NCI-H82 treated with DMSO at 0.1 percent for 48 hours (cell line): ENCODE measurements around the gene PSMD11.
A peak's percentile ranks its signal among the peaks of the same experiment; 100 is the strongest.

ENCODE experiments used
- DNase-seq: peaks from one replicate; lab custom pipeline; 2025; ENCODE audit not compliant: unreplicated experiment; lab: John Stamatoyannopoulos, UW

Gene PSMD11

DNA sequence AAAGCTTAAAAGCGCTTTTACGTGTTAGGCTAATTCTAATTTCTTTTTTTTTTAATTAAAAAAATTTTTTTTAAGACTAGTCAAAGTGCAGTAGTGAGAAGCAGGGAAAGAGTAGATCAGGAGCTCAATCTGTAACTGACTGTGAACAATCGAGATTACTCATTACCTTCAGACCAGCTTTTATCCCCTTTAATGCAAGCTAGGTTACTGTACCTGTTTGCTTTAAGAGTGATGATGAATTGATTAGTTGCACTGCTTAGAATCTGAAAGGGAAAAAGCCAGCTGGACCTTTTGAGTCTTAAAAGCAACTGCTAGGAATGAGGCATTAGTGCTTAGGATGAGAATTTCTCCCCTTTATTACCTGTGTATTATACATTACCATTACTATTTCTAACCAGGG, 19.0 kb downstream of the PSMD11 start:
- DNase-seq: no peak

DNA sequence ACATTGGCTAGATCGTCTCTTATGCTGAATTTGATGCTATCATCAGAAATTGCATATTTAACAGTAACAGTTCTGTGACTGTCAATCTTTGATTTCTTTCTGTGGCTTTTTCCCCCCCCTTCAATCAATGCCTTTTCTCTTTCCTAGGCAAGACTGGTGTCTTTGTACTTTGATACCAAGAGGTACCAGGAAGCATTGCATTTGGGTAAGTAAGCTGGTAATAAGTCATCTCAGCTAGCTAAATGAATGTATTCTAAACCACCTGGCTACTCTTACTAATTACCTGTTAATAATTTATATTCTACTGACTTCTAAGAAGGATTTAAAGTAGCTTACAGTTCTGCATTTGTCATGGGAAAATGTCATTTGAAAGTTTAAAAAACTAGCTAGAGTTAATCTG, 20.1 kb downstream of the PSMD11 start:
- DNase-seq: no peak

DNA sequence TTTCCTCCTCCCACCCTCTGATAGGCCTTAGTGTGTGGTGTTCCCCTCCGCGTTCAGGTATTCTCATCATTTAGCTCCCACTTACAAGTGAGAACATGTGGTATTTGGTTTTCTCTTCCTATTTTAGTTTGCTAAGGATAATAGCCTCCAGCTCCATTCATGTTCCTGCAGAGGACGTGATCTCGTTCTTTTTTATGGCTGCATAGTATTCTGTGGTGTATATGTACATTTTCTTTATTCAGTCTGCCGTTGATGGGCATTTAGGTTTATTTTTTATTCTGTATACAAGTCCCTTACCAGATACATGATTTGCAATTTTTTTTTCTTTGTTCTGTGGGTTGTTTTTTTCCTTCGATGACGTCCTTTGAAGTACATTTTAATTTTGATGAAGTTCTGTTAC, 23.6 kb downstream of the PSMD11 start:
- no peak for DNase-seq

DNA sequence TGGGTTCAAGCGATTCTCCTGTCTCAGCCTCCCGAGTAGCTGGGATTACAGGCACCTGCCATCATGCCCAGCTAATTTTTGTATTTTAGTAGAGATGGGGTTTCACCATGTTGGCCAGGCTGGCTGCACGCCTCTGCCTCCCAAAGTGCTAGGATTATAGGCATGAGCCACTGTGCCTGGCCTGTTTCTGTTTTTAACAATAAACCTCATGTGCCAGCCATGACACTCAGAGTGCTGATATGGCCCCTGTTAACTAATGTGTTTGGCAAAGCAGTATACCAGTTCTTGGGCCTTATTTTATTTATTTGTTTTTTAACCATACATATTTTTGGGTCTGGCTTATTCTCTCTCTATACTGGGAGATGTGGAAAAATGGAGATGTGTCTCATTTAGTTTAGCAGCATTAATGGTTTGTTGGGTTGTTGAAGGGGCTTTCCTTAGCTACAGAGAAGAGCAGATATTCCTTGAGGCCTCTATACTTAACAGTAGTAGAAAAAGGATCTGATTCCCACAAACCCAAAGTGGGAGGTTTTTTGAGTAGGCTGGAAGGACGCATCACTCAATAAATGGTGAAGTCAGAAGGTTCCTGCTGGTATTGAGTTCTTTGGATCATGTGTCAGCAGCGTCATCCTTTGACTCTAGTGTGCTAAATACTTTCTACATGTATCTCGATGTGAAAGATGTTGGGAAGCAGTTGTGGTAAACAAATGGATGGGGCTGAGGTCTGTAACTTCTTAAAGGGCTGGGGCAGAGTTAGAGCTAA, 26.3 kb downstream of the PSMD11 start:
- no peak for DNase-seq

DNA sequence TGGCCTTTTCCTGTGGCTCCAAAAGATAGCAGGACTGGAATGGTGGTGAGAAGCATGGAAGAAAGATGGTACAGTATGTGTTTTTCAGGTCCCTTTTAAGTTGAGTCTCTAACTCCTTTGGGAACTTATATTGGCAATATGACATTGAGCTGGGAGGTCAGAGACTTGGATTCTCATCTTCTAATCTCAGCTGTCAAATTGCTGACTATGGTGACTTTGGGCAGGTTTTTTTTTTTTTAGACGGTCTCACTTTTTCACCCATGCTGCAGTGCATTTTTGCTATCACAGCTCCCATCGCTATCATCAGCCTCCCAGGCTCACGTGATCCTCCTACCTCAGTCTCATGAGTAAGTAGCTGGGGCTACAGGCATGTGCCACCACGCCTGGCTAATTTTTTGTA, 27.3 kb downstream of the PSMD11 start:
- no peak for DNase-seq

DNA sequence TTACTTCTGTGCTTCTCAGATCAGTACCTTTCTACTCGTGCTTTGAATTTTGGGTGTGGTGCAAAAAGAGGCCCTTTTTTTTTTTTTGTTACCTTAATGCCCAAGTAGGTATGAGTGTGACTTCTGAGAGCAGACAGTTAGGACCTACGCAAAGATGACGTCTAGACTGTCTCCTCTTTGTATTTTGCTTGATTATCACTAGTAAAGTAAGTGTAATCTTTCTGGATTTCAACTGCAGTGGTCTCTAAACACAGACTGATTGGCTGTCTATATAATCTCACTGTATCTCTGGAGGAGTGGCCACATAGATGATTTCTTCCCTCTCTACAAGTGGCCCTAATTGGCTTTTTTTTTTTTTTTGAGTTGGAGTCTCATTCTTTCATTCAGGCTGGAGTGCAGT, 30.9 kb downstream of the PSMD11 start:
- DNase-seq: no peak

DNA sequence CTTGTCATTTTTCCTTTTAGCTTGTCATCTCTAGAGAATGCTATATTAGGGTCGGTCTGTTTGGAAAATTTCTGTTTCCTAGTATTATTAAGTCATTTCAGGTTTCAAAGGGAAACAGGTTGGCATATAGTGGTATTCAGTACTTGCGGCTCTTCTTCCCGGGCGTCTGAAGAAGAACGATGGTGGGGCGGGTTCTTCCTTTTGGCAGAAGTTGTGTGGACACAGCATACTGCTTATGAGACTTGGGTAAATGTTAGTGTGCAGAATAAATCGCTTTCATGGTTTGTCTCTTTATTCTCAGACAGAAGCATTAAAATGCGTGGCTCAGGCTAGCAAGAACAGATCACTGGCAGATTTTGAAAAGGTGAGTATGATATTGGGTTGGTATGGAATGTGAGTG, 32.9 kb downstream of the PSMD11 start:
- no peak for DNase-seq

DNA sequence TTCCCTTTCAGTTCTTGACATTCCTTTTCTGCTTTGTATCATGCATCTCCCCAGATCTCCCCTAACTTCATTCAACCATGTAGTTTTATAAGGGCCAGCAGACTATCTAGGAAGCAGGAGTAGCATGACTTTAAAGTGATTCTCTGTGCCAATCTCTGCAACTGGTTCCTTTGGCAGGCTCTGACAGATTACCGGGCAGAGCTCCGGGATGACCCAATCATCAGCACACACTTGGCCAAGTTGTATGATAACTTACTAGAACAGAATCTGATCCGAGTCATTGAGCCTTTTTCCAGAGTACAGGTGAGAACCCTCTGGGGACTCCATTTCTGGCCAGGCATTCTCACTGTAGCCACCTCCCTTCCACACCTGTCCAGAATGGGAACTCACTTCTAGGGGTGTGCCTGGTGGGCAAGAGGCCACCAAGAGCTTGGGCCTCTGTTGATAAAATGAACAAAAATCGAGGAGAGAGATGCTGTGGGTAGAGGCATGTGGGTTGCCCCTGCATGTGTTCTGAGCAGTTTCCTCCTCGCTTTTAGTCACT, 34.8 kb downstream of the PSMD11 start:
- no peak for DNase-seq

DNA sequence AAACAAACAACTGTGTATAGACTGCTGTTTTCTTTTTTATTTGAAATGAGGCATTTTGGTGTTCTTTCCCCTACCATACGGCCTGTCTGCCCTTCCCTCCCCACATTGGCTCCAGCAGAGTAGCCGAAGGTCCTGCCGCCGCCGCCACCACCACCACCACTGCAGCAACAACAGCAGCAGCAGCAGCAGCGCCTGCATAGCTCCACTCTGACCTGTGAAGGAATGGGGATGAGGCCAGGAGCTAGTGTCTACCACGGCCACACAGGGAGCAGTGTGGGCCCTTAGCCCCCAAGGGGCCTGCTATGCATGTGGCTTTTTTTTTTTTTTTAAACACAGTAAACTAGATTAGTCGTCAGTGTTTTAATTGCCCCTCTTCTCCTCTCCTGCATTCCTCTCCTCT, 36.9 kb downstream of the PSMD11 start:
- DNase-seq: no peak

DNA sequence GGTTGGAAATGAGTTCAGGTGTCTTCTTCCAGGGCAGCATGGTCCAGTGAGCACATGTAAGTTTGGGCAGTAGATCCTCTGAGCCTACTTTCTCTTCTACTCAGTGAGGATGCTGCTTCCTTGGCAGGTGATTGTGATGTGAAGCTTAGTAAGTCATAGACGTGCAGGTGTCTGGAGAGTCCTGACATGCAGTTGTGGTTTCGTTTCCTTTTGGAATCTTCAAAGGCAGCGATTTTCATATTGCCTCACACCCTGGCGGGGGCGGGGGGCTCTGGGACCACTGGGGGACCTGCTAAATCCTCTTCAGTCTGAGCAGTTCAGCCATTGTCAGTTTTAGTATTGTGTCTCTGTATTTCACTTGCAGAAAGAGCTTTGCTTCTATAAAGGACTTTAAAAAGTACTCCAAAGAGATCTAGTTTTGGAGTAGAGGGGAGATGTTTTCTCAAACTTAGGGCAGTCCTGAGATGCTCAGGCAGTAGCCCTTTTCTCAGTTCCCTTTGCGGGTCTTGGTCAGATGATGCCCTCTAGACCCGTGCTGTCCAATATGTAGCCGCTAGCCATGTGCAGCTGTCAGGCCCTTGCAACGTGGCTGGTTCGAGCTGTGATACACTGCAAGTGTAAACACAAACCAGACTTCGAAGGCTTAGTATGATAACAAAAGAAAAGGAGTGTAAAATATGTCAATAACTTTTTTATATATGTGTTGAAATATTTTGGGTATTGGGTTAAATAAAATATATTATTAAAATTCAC, 38.4 kb downstream of the PSMD11 start:
- no peak for DNase-seq

DNA sequence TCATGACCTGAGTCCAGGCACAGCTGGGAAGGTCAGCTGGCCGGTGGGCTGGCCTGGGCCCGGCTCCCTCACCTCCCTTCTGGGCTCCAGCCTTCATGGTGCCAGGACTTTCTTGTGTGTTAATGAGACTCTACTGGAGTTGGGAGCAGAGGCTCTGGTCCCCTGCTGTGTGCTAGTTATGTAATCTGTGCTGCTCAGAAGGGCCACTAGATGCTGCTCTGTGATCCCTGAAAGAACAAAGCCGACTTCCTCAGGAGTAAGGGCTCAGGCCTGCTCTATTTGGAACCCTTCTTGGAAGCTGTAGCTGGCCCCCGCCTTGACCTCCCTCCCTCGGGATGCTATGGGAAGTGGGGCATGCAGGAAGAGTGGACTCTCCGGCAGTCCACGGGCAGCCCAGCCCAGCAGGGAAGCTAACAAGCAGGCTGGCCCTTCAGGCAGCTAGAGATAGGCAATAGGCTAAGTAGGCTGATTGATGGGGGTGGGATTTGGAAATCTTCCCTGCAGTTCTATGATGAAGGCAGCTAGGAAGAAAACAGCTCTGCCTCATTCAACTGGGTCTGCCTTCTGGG, 39.2 kb downstream of the PSMD11 start:
- peak; percentile 69 for DNase-seq

DNA sequence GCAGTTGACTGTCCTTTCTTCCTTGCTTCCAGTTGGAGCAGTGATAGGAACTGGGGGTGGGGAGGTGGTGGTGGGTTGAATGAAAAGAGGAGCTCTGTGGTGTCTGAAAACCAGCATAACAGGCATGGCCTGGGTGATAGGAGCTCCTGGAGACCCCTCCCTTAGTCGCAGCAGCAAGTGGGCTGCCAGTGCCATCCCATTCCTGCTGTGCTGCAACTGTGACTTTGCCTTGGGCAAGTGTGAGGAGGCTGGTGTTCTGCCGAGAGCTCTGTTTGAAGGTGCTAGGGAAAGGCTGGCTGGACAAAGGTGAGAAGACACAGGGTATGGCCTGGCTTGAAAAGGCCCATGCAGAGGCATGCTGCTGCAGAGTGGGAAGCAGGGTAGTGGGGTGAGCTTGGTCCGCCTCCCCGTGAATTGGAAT, 39.7 kb downstream of the PSMD11 start:
- no peak for DNase-seq

DNA sequence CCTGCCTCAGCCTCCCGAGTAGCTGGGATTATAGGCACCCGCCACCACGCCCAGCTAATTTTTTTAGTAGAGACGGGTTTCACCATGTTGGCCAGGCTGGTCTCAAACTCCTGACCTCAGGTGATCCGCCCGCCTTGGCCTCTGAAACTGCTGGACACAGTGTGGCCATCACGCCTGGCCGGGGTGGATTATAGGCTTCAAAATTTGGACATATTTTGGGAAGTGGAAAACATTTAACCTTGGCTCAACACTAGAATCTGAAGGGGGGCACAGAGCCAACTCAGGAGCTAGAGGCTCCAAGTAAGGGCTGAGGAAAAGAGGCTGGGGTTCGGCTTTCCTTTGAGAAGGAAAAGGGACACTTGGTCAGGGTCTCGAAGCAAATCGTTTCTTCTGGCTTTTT, 40.3 kb downstream of the PSMD11 start:
- no peak for DNase-seq

DNA sequence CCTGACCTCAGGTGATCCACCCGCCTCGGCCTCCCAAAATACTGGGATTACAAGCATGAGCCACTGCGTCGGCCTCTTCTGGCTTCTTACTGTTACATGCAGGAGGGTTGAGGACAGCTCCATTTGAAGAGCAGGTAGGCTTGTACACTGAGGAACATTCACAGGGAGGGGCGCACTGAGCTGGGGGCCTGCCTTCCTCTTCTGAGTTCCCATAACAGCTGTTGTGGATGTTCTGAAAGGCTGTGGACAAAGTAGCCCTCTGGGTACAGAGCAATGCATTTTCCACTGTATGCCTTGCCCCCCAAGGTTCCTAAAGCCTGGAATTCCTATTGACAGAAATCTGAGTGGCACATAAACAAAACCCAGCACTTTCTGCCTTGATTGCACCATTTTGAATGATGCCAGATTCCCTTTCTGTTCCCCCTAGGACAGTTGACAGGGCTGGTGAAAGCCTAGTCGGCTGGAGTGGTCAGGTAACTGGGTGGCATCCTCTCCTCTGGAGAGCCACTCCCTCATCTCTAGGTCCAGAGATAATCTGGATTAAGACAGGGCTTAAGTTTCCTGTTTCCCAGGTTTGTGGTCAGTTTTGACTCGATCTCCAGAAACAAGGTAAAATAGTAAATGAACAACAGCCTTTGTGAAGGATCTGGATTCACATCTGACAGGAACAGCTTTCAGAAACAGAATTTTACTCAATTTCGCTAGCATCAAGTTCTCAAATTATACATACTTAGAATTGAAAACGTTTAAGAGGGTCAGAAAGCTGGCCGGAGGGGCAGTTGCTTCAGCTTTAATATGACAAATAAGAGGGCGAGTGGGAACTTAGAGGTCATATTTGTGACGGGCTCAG, 41.2 kb downstream of the PSMD11 start:
- no peak for DNase-seq

DNA sequence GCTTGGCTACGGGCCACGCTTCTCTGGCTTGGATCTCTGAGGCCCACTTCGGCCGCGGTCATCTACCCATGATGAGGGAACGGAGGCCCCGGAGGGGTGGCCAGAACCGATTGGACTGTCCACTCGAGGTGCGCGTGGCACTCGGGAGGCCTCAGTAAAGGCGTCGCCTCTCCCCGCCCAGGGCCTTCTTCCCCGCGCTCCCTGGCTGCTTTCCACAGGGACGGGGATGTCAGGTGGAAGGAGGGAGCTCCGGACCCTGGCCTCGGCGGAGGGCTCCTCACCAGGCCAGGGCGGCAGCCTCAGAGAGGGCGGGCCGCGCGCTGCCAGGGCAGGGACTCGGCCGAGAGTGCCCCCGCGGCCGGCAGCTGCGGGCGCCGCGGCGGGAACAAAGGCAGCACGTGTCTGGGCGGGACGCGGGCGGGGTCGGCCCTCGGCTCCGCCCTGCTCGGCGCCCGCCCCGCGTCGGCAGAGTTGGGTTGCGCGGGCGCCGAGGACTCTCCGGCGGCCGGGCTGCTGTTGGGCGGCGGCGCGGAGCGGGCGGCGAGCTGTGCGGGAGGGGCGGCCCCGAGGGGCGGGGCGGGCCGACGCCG, 41.9 kb downstream of the PSMD11 start:
- peak; percentile 63 for DNase-seq

DNA sequence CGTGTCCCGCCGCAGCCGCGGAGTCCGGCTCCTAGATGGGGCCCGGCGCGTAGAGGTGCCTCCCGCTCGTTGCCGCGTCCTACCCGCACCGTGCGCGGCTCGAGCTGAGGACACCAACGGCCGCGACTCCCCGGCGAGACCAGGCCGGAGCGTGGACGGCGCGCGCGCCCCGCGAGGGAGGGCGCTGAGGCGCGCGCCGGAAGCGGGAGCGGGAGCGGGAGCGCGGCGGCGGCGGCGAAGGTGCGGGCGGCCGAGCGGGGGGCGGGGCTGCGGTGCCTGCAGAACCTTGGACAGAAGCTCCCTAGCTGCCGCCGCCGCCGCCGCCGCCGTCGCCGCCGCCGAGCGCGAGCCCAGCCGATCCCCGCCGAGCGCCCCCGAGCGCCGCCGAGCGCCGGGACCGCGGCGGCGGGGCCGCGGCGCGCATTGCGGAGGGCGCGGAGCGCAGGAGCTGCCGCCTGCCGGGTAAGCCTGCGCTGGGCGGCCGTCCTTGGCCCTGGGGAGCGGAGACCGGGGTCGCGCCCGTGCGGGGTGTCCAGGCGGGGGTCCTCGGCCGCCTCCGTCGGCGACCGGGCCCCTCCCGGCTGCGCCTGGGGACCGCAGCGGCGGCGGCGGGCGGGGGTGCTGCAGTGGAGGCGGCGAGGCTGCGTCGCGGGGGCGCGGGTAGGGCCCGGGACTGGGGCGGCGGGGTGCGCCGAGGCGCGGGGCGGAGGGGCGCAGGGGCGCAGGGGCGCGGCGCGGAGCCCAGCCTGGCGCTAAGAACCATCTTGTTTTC, 42.6 kb downstream of the PSMD11 start, which contains the start of gene CDK5R1:
TSS of gene CDK5R1 (plus strand) at position 293 of the 772 bp plus-strand sequence. CDS start 628 bp downstream, outside the sequence.
- DNase-seq: no peak

DNA sequence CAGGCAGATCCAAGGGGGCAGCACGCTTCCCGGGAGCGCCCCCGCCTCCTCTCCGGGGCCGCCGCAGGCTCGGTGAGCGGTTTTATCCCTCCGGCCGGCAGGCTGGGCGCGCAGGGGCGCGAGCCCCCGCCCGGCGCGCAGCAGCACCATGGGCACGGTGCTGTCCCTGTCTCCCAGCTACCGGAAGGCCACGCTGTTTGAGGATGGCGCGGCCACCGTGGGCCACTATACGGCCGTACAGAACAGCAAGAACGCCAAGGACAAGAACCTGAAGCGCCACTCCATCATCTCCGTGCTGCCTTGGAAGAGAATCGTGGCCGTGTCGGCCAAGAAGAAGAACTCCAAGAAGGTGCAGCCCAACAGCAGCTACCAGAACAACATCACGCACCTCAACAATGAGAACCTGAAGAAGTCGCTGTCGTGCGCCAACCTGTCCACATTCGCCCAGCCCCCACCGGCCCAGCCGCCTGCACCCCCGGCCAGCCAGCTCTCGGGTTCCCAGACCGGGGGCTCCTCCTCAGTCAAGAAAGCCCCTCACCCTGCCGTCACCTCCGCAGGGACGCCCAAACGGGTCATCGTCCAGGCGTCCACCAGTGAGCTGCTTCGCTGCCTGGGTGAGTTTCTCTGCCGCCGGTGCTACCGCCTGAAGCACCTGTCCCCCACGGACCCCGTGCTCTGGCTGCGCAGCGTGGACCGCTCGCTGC, 43.3 kb downstream of the PSMD11 start:
- DNase-seq: no peak

DNA sequence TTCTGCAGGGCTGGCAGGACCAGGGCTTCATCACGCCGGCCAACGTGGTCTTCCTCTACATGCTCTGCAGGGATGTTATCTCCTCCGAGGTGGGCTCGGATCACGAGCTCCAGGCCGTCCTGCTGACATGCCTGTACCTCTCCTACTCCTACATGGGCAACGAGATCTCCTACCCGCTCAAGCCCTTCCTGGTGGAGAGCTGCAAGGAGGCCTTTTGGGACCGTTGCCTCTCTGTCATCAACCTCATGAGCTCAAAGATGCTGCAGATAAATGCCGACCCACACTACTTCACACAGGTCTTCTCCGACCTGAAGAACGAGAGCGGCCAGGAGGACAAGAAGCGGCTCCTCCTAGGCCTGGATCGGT, 43.9 kb downstream of the PSMD11 start:
- DNase-seq: no peak

DNA sequence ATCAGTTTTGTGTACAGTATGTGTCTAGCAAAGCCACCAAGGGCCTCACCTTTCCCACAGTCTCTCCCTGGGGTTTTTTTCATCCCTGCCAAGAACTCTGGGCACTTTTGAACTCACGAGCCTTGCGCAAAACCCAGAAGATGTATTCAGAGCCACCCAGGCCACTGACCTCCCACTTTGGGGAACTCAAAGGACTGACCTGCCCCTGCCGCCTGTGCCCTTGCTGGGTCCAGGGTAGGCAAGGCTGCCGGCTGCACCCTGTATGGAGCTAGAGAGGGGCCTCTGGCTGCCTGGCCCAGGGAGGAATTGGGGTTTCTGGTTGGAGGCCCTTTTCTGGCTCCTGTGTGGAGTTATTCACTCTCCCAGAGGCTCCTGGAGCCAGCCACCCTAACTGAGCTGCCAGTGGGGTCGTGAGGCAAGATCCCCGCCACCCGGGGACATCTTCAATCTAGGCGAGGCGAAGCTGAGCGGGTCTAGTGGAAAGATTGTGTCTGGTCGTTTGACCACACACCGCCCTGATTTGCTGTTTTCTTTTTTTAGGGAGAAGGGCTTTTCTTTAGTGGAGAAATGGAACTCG, 44.4 kb downstream of the PSMD11 start:
- no peak for DNase-seq
